Astrocyte (in vitro differentiated cells and primary cell): Measurements from ENCODE around the gene PRR5L. TPM values are rescaled to one million over a fixed set of nuclear protein-coding genes. Genes with fewer than 3 reads are reported as not detected.

Experiments
- DNase-seq: peaks from one replicate; pipeline ENCODE4 v3.0.0-alpha.2; 2010; ENCODE audit warnings: low read depth
- FAIRE-seq: peaks from 2 replicates; lab custom pipeline; 2011; peaks lifted over from hg19 to GRCh38; lab: Jason Lieb, UNC
- H2AFZ ChIP-seq: 2 replicates; pipeline ENCODE4 v1.6.0; 2012; ENCODE audit warnings: low read depth, low read length, inconsistent platforms
- H3K27ac ChIP-seq: 2 replicates; pipeline ENCODE4 v1.5.1; 2011; ENCODE audit warnings: low read depth, low read length, inconsistent platforms
- H3K27me3 ChIP-seq: 2 replicates; pipeline ENCODE4 v1.6.0; 2011; ENCODE audit warnings: low read length, inconsistent platforms; ENCODE audit not compliant: insufficient read depth
- H3K36me3 ChIP-seq: 2 replicates; pipeline ENCODE4 v1.5.1; 2011; ENCODE audit warnings: low read length, inconsistent platforms; ENCODE audit not compliant: insufficient read depth
- H3K4me1 ChIP-seq: 2 replicates; pipeline ENCODE4 v1.5.1; 2011; ENCODE audit warnings: low read length, inconsistent platforms; ENCODE audit not compliant: insufficient read depth
- H3K4me2 ChIP-seq: 2 replicates; pipeline ENCODE4 v1.6.0; 2012; ENCODE audit warnings: low read length, inconsistent platforms
- H3K4me3 ChIP-seq: 2 replicates; pipeline ENCODE4 v1.5.1; 2011; ENCODE audit warnings: low read depth, mild to moderate bottlenecking, low read length, inconsistent platforms; ENCODE audit not compliant: insufficient read depth
- H3K79me2 ChIP-seq: 2 replicates; pipeline ENCODE4 v1.6.0; 2012; ENCODE audit warnings: mild to moderate bottlenecking, low read length, inconsistent platforms; ENCODE audit not compliant: insufficient read depth
- H3K9ac ChIP-seq: 2 replicates; pipeline ENCODE4 v1.6.0; 2012; ENCODE audit warnings: mild to moderate bottlenecking, low read length, inconsistent platforms
- H3K9me3 ChIP-seq: 2 replicates; pipeline ENCODE4 v1.5.1; 2012; ENCODE audit warnings: low read depth, mild to moderate bottlenecking, low read length, inconsistent platforms; ENCODE audit not compliant: insufficient read depth
- H4K20me1 ChIP-seq: 2 replicates; pipeline ENCODE4 v1.6.0; 2012; ENCODE audit warnings: low read length, inconsistent platforms; ENCODE audit not compliant: insufficient read depth
- H3K27ac Mint-ChIP-seq: one replicate; pipeline ENCODE4 v1.8.0; 2021; ENCODE audit warnings: mild to moderate bottlenecking, mixed read lengths; ENCODE audit not compliant: unreplicated experiment
- H3K27me3 Mint-ChIP-seq: one replicate; pipeline ENCODE4 v1.8.0; 2021; ENCODE audit warnings: low read depth, mixed read lengths; ENCODE audit not compliant: unreplicated experiment
- H3K36me3 Mint-ChIP-seq: one replicate; pipeline ENCODE4 v1.8.0; 2021; ENCODE audit warnings: low read depth, mixed read lengths; ENCODE audit not compliant: unreplicated experiment
- H3K4me1 Mint-ChIP-seq: one replicate; pipeline ENCODE4 v1.8.0; 2021; ENCODE audit warnings: low read depth, mixed read lengths; ENCODE audit not compliant: unreplicated experiment
- H3K4me3 Mint-ChIP-seq: one replicate; pipeline ENCODE4 v1.8.0; 2021; ENCODE audit warnings: mild to moderate bottlenecking, moderate library complexity, mixed read lengths; ENCODE audit not compliant: unreplicated experiment
- H3K9me3 Mint-ChIP-seq: one replicate; pipeline ENCODE4 v1.8.0; 2021; ENCODE audit warnings: mild to moderate bottlenecking, mixed read lengths; ENCODE audit not compliant: unreplicated experiment
- CTCF ChIP-seq: IDR thresholded peaks from 2 replicates; pipeline ENCODE4 v1.5.1; 2011; ENCODE audit warnings: low read depth, mild to moderate bottlenecking, inconsistent platforms, low read length, moderate library complexity; ENCODE audit not compliant: insufficient read depth
- EZH2 ChIP-seq: IDR thresholded peaks from 2 replicates; pipeline ENCODE4 v1.6.1; 2012; ENCODE audit warnings: mild to moderate bottlenecking, low read length, inconsistent platforms; ENCODE audit not compliant: insufficient read depth
- total RNA-seq: library from RNA; stranded (reverse); gene quantifications from 2 replicates; pipeline ENCODE4 v1.2.1, GENCODE V29; 2021

Gene PRR5L
- total RNA-seq, 1 donor from 2014 or later = 55.6 TPM

- FAIRE-seq = no peak
- no peak for TF ChIP-seq CTCF
- no peak for TF ChIP-seq EZH2
- H3K27me3 Mint-ChIP-seq = no peaks in the 10 kb centered on the region
- Histone ChIP-seq H3K9me3 (no peaks in the 10 kb centered on the region), H3K27ac (no peak overlapping the region), H3K4me3 (no peak overlapping the region), H2AFZ (no peak overlapping the region), H3K9ac (no peak overlapping the region), H3K36me3 (peaks cover 64% of the 10 kb centered on the region), H3K4me2 (no peak overlapping the region), H3K4me1 (no peaks in the 10 kb centered on the region), H3K79me2 (peaks cover 26% of the 10 kb centered on the region), H4K20me1 (peaks cover 8% of the 10 kb centered on the region), H3K27me3 (no peaks in the 10 kb centered on the region)
- DNase-seq = no peak
- H3K36me3 Mint-ChIP-seq = peaks cover 14% of the 10 kb centered on the region
- H3K27ac Mint-ChIP-seq = peak overlapping the region; percentile 12
- peaks cover 21% of the 10 kb centered on the region for H3K4me1 Mint-ChIP-seq
- no peaks in the 10 kb centered on the region for H3K9me3 Mint-ChIP-seq
- H3K4me3 Mint-ChIP-seq = no peak overlapping the region
Observed at GRCh38 chr11:36490026-36490806, 194.1 kb downstream of the PRR5L start.

- no peak overlapping the region for H3K27ac Mint-ChIP-seq
- peaks cover 8% of the 10 kb centered on the region for H4K20me1 ChIP-seq
- H3K4me2 ChIP-seq = no peak overlapping the region
- no peak overlapping the region for H2AFZ ChIP-seq
- peaks cover 26% of the 10 kb centered on the region for H3K79me2 ChIP-seq
- no peaks in the 10 kb centered on the region for H3K9me3 ChIP-seq
- H3K4me3 ChIP-seq = no peak overlapping the region
- peaks cover 9% of the 10 kb centered on the region for H3K36me3 Mint-ChIP-seq
- no peaks in the 10 kb centered on the region for H3K9me3 Mint-ChIP-seq
- FAIRE-seq (peak; percentile 50), DNase-seq (no peak)
- no peak for TF ChIP-seq EZH2
- TF ChIP-seq CTCF = peak; percentile 89
- peaks cover 56% of the 10 kb centered on the region for H3K36me3 ChIP-seq
- H3K9ac ChIP-seq = no peak overlapping the region
- no peaks in the 10 kb centered on the region for H3K27me3 Mint-ChIP-seq
- H3K4me1 ChIP-seq = no peaks in the 10 kb centered on the region
- H3K27me3 ChIP-seq = no peaks in the 10 kb centered on the region
- H3K27ac ChIP-seq = no peak overlapping the region
- H3K4me1 Mint-ChIP-seq = peaks cover 18% of the 10 kb centered on the region
- no peak overlapping the region for H3K4me3 Mint-ChIP-seq
Observed at GRCh38 chr11:36492724-36493304, 196.7 kb downstream of the PRR5L start.

GRCh38 chr11:36493332-36493731, 197.2 kb downstream of the PRR5L start:
- H4K20me1 ChIP-seq = peaks cover 8% of the 10 kb centered on the region
- H3K27ac ChIP-seq = no peak overlapping the region
- H3K4me3 Mint-ChIP-seq = no peak overlapping the region
- H3K4me1 Mint-ChIP-seq = peaks cover 15% of the 10 kb centered on the region
- no peaks in the 10 kb centered on the region for H3K4me1 ChIP-seq
- no peak overlapping the region for H3K4me3 ChIP-seq
- peaks cover 56% of the 10 kb centered on the region for H3K36me3 ChIP-seq
- H3K27ac Mint-ChIP-seq = no peak overlapping the region
- H3K27me3 Mint-ChIP-seq = no peaks in the 10 kb centered on the region
- H3K79me2 ChIP-seq = peaks cover 22% of the 10 kb centered on the region
- no peaks in the 10 kb centered on the region for H3K9me3 ChIP-seq
- TF ChIP-seq CTCF (no peak), EZH2 (no peak)
- H3K9me3 Mint-ChIP-seq = no peaks in the 10 kb centered on the region
- H3K9ac ChIP-seq = no peak overlapping the region
- peaks cover 7% of the 10 kb centered on the region for H3K36me3 Mint-ChIP-seq
- DNase-seq = no peak
- H3K27me3 ChIP-seq = no peaks in the 10 kb centered on the region
- FAIRE-seq = no peak
- H2AFZ ChIP-seq = no peak overlapping the region
- no peak overlapping the region for H3K4me2 ChIP-seq
